Karpas-422 (cell line): Measurements from ENCODE around the gene SNX33. TPM values are rescaled to one million over a fixed set of nuclear protein-coding genes. Genes with fewer than 3 reads are reported as not detected.
"Not testable (repeated sequence)": the region's sequence is repeated elsewhere in the genome, so short reads cannot be mapped to it uniquely, and the experiment has no call there.

ENCODE experiments used
- DNase-seq: peaks from one replicate; pipeline ENCODE4 v3.0.0-alpha.2; 2015
- H2AFZ ChIP-seq: fragments of 200-600 bp; sonication (generic); 2 replicates; pipeline ENCODE4 v1.6.1; 2014; ENCODE audit warnings: antibody characterized with exemption, low read length, mixed read lengths
- H3K27ac ChIP-seq: fragments of 200-600 bp; sonication (generic); 2 replicates; pipeline ENCODE4 v1.5.1; 2014; ENCODE audit warnings: mild to moderate bottlenecking, low read length, moderate library complexity
- H3K27me3 ChIP-seq: fragments of 200-600 bp; sonication (generic); 2 replicates; pipeline ENCODE4 v1.6.1; 2014; ENCODE audit warnings: low read length, mixed read lengths
- H3K36me3 ChIP-seq: fragments of 200-600 bp; sonication (generic); 2 replicates; pipeline ENCODE4 v1.6.1; 2014; ENCODE audit warnings: low read length, mixed read lengths; ENCODE audit not compliant: insufficient read depth
- H3K4me1 ChIP-seq: fragments of 200-600 bp; sonication (generic); 2 replicates; pipeline ENCODE4 v1.6.1; 2014; ENCODE audit warnings: mild to moderate bottlenecking, low read length, mixed read lengths
- H3K4me2 ChIP-seq: fragments of 200-600 bp; sonication (generic); 2 replicates; pipeline ENCODE4 v1.6.1; 2014; ENCODE audit warnings: low read length, low read depth, mild to moderate bottlenecking; ENCODE audit not compliant: poor library complexity, severe bottlenecking
- H3K4me3 ChIP-seq: fragments of 200-600 bp; sonication (generic); 2 replicates; pipeline ENCODE4 v1.5.1; 2014; ENCODE audit warnings: mild to moderate bottlenecking, antibody characterized with exemption, low read length, mixed read lengths
- H3K79me2 ChIP-seq: fragments of 200-600 bp; sonication (generic); 2 replicates; pipeline ENCODE4 v1.6.1; 2014; ENCODE audit warnings: mild to moderate bottlenecking, low read length, mixed read lengths
- H3K9ac ChIP-seq: fragments of 200-600 bp; sonication (generic); 2 replicates; pipeline ENCODE4 v1.6.0; 2014; ENCODE audit warnings: low read length
- H3K9me2 ChIP-seq: fragments of 200-600 bp; sonication (generic), shearing (Covaris generic); replicated peaks from 2 replicates; pipeline ENCODE4 v1.6.0; 2014; ENCODE audit warnings: mild to moderate bottlenecking, low read length, moderate library complexity; ENCODE audit not compliant: insufficient read depth
- H3K9me3 ChIP-seq: fragments of 300-700, 200-600 bp; sonication (generic); 2 replicates; pipeline ENCODE4 v1.6.1; 2014; ENCODE audit warnings: low read length, mixed read lengths
- H4K20me1 ChIP-seq: fragments of 200-600 bp; sonication (generic); 2 replicates; pipeline ENCODE4 v1.6.1; 2014; ENCODE audit warnings: mild to moderate bottlenecking, antibody characterized with exemption, low read length, low read depth; ENCODE audit not compliant: insufficient read depth
- total RNA-seq: library from RNA; depleted of rRNA; stranded (reverse); fragments of >200 nt; shearing (Covaris generic); gene quantifications from 2 replicates; pipeline ENCODE4 v1.2.3, GENCODE V29; 2014; ENCODE audit warnings: low replicate concordance; rRNA removed

SNX33 gene
- total RNA-seq, 1 experiment from 2014 or later, result not detected

DNA sequence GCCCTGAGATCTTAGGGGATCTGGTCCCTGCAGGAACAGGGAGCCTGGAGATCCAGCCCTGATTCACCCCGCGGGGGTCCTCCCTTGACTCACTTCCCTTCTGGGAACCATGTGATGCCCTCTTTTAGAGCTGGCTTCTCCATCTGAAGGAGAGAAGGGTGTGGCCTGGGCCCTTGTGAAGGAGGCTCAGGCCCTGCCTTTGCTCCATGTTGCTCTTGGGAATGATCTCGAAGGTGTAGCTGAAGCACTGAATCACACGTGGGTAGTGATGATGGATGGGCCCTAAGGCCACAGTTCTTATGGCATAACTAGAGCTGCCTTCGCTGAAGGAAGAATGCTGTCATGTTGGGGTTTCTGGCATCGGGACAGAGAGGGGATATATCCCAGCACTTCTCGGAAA is 63.8 kb downstream of the SNX33 start:
- H3K36me3 ChIP-seq, DNase-seq, H3K9me2 ChIP-seq, H3K27me3 ChIP-seq, H3K27ac ChIP-seq, H3K4me3 ChIP-seq, H3K79me2 ChIP-seq, H4K20me1 ChIP-seq, H3K9ac ChIP-seq, H3K4me2 ChIP-seq, H3K9me3 ChIP-seq, H3K4me1 ChIP-seq, H2AFZ ChIP-seq: not testable (repeated sequence)

Other genes with a start within 250 kb of the SNX33 start
- 28.9 and 45.3 TPM in 2 replicates for gene SIN3A, start 196.2 kb upstream of the SNX33 start, total RNA-seq
- gene PTPN9, start 68.6 kb upstream of the SNX33 start, total RNA-seq, result 22.4 and 31.2 TPM in 2 replicates
- 18.9 and 33.9 TPM in 2 replicates for gene SNUPN, start 22.2 kb upstream of the SNX33 start, total RNA-seq
- gene IMP3, start 7.7 kb upstream of the SNX33 start, total RNA-seq, result 82.7 and 119 TPM in 2 replicates
- gene CSPG4, start 64.9 kb downstream of the SNX33 start, total RNA-seq, result 0.11 TPM in 1 of 2 replicates, not detected in the other
- 13.7 and 36.3 TPM in 2 replicates for gene UBE2Q2, start 195.5 kb downstream of the SNX33 start, total RNA-seq